GM10248 (cell line): ENCODE results near the gene HCRTR1.

Experiments used
- CTCF ChIA-PET: fragments of 300-600 bp; sonication (Branson Sonifier 250); formaldehyde crosslinking; extraction: SDS; loops from one replicate; lab custom pipeline; 2021; ENCODE audit warnings: antibody characterized with exemption; lab: Yijun Ruan, JAX
- POLR2A ChIA-PET: fragments of 350-650 bp; sonication (Branson Sonifier 250); formaldehyde crosslinking; extraction: SDS; loops from one replicate; lab custom pipeline; 2020; ENCODE audit warnings: antibody characterized with exemption; lab: Yijun Ruan, JAX
- DNase-seq: peaks from one replicate; pipeline ENCODE4 v3.0.0; 2012; ENCODE audit errors: extremely low spot score
- TF ChIP-seq, protein P1 (sequence below): IDR thresholded peaks from 2 replicates; pipeline ENCODE4 v1.5.1; 2012; ENCODE audit warnings: mild to moderate bottlenecking, low read depth; ENCODE audit errors: extremely low read depth, missing control alignments, control extremely low read depth

Gene HCRTR1

DNA sequence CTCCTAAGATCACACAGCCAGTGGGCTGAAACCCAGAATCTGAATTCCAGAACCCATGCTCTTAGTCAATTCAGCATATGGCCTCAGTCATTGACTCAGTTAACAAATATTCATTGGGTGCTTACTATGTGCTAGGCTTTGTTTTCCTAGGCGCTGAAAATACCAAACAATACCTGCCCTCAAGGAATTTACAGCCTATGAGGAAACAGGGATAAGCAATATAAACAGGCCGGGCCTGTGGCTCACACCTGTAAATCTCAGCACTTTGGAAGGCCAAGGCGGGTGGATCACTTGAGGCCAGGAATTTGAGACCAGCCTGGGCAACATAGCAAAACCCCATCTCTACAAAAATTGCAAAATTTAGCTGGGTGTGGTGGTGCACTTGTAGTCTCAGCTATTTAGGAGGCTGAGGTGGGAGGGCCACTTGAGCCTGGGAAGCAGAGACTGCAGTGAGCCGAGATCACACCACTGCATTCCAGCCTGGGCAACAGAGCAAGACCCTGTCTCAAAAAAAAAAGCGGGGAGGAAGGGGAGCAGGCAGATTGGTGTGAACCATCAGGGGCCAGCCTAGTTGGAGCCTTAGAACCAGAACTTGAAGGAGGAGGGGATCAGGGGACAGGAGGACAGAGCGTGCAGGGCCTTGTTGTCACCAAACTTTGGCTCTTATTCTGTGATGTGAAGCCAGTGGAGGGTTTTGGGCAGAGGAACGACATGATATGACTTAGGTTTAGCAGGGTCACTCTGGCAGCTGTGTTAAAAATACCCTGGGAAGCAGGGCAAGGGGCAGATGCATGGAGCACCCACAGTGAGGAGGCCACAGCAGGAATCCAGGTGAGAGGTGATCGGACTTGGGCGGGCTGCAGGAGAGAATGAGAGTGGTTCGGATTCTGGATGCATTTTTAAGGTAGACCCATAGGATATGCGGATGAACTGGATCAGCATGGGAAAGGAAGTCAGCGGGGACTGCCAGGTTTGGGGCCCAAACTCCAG is 35.4 kb upstream of the HCRTR1 start:
- no peak for DNase-seq

DNA sequence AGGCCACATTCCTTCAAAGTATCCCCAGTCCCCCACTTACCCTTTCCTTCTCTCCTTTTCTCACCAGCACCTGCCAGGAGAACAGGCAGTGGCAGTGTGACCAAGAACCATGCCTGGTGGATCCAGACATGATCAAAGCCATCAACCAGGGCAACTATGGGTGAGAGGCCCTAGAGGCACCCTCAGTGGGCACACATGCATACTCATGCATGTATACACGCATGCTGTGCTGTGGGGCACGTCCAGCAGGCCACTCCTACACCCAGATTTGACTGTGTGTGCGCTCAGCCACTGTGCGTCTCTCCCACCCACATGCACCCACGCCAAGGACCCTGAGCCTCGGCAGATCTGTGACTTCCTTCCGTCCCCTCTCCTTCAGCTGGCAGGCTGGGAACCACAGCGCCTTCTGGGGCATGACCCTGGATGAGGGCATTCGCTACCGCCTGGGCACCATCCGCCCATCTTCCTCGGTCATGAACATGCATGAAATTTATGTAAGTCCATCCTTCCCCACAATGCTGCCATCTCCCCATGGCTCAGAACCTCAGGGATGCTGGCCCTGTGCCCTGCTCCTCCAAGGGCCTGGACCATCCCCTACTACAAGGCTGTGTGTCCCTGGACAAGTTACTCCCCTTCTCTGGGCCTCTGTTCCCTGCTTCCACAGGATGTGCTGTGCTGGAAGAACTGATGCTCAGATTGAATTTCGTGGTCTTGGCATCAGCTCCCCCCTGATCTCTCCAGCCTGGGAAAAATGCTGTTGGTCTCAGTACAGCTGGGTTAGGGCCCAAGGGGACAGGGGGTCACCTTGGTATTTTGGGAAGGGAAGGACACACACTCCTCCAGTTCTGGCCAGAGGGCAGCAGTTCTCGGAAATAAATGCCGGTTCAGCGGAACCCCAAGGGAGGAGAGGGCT is 34.2 kb upstream of the HCRTR1 start:
- CTCF ChIA-PET, result no interaction called here
- DNase-seq, result no peak
- TF ChIP-seq, protein P1, sequence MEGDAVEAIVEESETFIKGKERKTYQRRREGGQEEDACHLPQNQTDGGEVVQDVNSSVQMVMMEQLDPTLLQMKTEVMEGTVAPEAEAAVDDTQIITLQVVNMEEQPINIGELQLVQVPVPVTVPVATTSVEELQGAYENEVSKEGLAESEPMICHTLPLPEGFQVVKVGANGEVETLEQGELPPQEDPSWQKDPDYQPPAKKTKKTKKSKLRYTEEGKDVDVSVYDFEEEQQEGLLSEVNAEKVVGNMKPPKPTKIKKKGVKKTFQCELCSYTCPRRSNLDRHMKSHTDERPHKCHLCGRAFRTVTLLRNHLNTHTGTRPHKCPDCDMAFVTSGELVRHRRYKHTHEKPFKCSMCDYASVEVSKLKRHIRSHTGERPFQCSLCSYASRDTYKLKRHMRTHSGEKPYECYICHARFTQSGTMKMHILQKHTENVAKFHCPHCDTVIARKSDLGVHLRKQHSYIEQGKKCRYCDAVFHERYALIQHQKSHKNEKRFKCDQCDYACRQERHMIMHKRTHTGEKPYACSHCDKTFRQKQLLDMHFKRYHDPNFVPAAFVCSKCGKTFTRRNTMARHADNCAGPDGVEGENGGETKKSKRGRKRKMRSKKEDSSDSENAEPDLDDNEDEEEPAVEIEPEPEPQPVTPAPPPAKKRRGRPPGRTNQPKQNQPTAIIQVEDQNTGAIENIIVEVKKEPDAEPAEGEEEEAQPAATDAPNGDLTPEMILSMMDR, result no peak
- POLR2A ChIA-PET, result no interaction called here

More for the DNA sequence above, 35.4 kb upstream of the HCRTR1 start:
- TF ChIP-seq, protein P1, result no peak
- ChIA-PET POLR2A (no interaction called here), CTCF (interaction anchor here (1.3 to 1.6 kb wide), 3 partner anchors 17 to 33 kb away, joined by 3 to 5 read pairs (median 5); no protein-coding TSS in a partner anchor)

DNA sequence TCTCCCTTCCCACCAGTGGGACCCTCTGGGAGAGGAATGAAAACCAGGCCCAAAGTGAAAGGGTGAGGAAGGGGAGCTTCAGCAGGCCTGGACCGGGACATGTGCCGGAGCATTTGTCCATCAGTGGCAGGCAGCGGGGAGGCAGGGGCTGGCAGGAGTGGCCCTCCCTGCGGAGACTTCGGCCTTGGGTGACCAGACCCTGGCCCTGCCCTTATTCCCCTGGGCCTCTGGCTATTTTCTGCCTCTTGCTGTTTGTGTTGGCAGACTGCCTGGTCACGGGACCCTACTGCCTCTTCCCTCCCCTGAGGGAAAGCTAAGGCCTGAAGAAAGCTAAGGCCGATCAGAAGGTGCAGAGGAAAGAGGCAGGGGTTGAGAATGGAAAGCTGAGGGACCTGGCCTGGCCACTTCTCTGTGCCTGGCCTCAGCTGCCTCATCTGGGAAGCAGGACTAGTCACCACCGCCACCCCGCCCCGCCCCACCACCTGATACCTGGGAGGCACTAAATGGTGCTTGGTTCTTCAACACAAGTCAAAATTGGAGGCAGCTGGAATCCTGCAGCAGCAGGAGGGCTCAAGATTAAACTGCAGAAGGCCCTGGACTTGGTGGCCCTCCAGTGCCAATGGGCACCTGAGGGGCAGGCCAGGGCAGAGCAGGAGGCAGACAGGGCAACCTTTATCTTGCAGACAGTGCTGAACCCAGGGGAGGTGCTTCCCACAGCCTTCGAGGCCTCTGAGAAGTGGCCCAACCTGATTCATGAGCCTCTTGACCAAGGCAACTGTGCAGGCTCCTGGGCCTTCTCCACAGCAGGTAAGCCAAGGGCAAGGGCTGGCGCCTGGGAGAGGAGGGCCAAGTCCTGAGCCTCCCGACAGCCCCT is 33.3 kb upstream of the HCRTR1 start:
- TF ChIP-seq, protein P1, result no peak
- POLR2A ChIA-PET, result no interaction called here
- DNase-seq, result no peak
- CTCF ChIA-PET, result no interaction called here

DNA sequence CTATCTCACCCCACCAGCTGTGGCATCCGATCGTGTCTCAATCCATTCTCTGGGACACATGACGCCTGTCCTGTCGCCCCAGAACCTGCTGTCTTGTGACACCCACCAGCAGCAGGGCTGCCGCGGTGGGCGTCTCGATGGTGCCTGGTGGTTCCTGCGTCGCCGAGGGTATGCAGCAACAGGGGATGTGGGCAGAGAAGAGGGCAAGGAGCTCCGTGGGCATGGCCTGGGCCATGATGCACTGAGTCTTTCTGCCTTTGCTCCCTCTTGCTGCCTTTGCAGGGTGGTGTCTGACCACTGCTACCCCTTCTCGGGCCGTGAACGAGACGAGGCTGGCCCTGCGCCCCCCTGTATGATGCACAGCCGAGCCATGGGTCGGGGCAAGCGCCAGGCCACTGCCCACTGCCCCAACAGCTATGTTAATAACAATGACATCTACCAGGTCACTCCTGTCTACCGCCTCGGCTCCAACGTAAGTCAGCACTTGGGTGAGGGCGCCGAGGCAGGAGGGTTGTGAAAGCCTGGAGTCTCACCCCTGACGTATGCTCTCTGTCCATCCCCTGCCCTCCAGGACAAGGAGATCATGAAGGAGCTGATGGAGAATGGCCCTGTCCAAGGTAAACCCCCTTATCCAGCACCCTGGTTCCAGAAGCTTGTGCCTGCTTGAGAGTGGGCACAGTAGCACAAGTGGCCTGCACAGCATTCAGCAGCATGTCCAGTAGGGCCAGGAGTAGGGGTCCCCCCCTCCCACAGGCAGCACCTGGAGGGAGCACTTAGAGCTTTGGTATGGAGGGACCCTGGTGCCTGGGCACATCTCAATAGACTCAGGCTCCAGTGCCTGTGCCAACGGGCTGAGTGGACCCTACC is 32.4 kb upstream of the HCRTR1 start:
- POLR2A ChIA-PET, result no interaction called here
- no peak for DNase-seq
- CTCF ChIA-PET, result no interaction called here
- TF ChIP-seq, protein P1, result no peak

DNA sequence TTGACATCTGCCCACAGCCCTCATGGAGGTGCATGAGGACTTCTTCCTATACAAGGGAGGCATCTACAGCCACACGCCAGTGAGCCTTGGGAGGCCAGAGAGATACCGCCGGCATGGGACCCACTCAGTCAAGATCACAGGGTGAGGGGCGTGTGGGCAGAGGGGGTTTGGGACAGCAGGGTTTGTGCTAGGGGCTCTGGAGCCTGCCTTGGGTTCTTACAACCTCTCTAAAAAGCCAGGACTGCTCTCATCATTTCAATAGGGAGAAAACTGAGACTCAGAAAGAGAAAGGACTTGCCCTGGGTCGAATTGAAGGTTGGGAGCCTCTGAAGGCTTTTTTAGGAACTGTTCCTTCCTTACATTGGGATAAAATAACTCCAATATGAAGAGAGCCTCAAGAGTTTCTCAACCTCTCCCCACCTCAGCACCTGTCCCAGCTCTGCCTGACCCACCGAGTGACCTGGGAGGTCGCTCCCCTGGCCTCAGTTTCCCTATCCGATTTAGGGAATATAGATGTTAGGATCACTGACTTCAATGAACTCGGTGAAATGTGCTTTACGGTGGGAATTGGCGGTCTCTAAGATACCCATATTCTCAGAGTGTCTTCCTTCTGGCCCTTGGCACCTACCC is 31.6 kb upstream of the HCRTR1 start:
- DNase-seq, result no peak
- ChIA-PET POLR2A (no interaction called here), CTCF (interaction anchor here (1.1 to 2.4 kb wide), 4 partner anchors 16 to 34 kb away, joined by 3 to 13 read pairs (median 7); no protein-coding TSS in a partner anchor)
- TF ChIP-seq, protein P1, result no peak
